ENCODE measurements around the gene NXN. TPM values are rescaled to one million over a fixed set of nuclear protein-coding genes. Genes with fewer than 3 reads are reported as not detected.

NXN gene
- total RNA-seq, 1 experiment from 2014 or later = 20.8 TPM

- Histone ChIP-seq H3K27ac (ENCODE audit: low read length) (no peak overlapping the region), H3K36me3 (ENCODE audit: low read depth, low read length) (peaks cover 22% of the 10 kb centered on the region; the same call in 1 of the 2 replicates), H3K79me2 (ENCODE audit: low read length) (peaks cover 25% of the 10 kb centered on the region), H3K4me3 (ENCODE audit: low read length) (no peak overlapping the region), H3K27me3 (ENCODE audit: low read length) (no peaks in the 10 kb centered on the region), H3K9ac (ENCODE audit: low read length) (no peak overlapping the region), H4K20me1 (ENCODE audit: low read length) (no peaks in the 10 kb centered on the region), H2AFZ (ENCODE audit: low read length) (no peak overlapping the region), H3K4me1 (ENCODE audit: insufficient read depth, low read length) (peaks cover 12% of the 10 kb centered on the region), H3K4me2 (ENCODE audit: low read length) (no peak overlapping the region), H3K9me2 (replicated peaks; ENCODE audit: low read length) (no peaks in the 10 kb centered on the region), H3F3A (ENCODE audit: low read length, unreplicated experiment) (no peaks in the 10 kb centered on the region), H3K9me3 (ENCODE audit: low read length) (no peaks in the 10 kb centered on the region)
- intact Hi-C loops (cut with micrococcal nuclease) = no loop called here
- DNase-seq (no peak), ATAC-seq (no peak)
- TF ChIP-seq EZH2 (IDR thresholded peaks at IDR 0.05; ENCODE audit: low read length, unreplicated experiment) (no peak), CTCF (conservative IDR thresholded peaks at IDR 0.05; ENCODE audit: low read depth, low read length) (no peak), EZH2phosphoT487 (IDR thresholded peaks at IDR 0.05; ENCODE audit: borderline replicate concordance, low read length) (no peak)
- BruUV-seq (replicated peaks) = no TSS peak
- POLR2A ChIA-PET (ENCODE audit: unreplicated experiment) = no interaction called here
- CTCF ChIA-PET = no interaction called here
These were observed 22.2 kb upstream of the NXN start for GRCh38 chr17:1001640-1002411.

GRCh38 chr17:1000597-1001461 is 21.3 kb upstream of the NXN start:
- Histone ChIP-seq H3K9ac (ENCODE audit: low read length) (no peak overlapping the region), H3K36me3 (ENCODE audit: low read depth, low read length) (peaks cover 22% of the 10 kb centered on the region; the same call in 1 of the 2 replicates), H2AFZ (ENCODE audit: low read length) (no peak overlapping the region), H3K79me2 (ENCODE audit: low read length) (peaks cover 25% of the 10 kb centered on the region), H3F3A (ENCODE audit: low read length, unreplicated experiment) (no peaks in the 10 kb centered on the region), H3K4me2 (ENCODE audit: low read length) (no peak overlapping the region), H3K9me2 (replicated peaks; ENCODE audit: low read length) (no peaks in the 10 kb centered on the region), H3K4me1 (ENCODE audit: insufficient read depth, low read length) (peaks cover 12% of the 10 kb centered on the region), H3K27ac (ENCODE audit: low read length) (no peak overlapping the region), H3K4me3 (ENCODE audit: low read length) (no peak overlapping the region), H3K9me3 (ENCODE audit: low read length) (no peaks in the 10 kb centered on the region), H3K27me3 (ENCODE audit: low read length) (no peaks in the 10 kb centered on the region), H4K20me1 (ENCODE audit: low read length) (no peaks in the 10 kb centered on the region)
- ChIA-PET POLR2A (ENCODE audit: unreplicated experiment) (no interaction called here), CTCF (no interaction called here)
- intact Hi-C loops (cut with micrococcal nuclease) = no loop called here
- ATAC-seq (no peak), DNase-seq (no peak)
- BruUV-seq (replicated peaks) = no TSS peak
- TF ChIP-seq EZH2 (IDR thresholded peaks at IDR 0.05; ENCODE audit: low read length, unreplicated experiment) = no peak
- no peak for TF ChIP-seq CTCF (conservative IDR thresholded peaks at IDR 0.05; ENCODE audit: low read depth, low read length)
- no peak for TF ChIP-seq EZH2phosphoT487 (IDR thresholded peaks at IDR 0.05; ENCODE audit: borderline replicate concordance, low read length)
